Fibroblast of pulmonary artery (primary cell): ENCODE results near the gene VEPH1.
A peak's percentile ranks its signal among the peaks of the same experiment; 100 is the strongest.

Experiments used
- DNase-seq: peaks from one replicate; pipeline ENCODE4 v3.0.0-alpha.2; 2010; ENCODE audit warnings: low read depth
- H3K4me3 ChIP-seq: replicated peaks from 2 replicates; pipeline ENCODE4 v1.5.1; 2011; ENCODE audit warnings: low read depth, mild to moderate bottlenecking, control low read depth, low read length, moderate library complexity
- CTCF ChIP-seq: IDR thresholded peaks from 2 replicates; pipeline ENCODE4 v1.5.1; 2011; ENCODE audit warnings: mild to moderate bottlenecking, control low read depth, low read length, inconsistent platforms; ENCODE audit errors: missing control alignments

The VEPH1 gene

DNA sequence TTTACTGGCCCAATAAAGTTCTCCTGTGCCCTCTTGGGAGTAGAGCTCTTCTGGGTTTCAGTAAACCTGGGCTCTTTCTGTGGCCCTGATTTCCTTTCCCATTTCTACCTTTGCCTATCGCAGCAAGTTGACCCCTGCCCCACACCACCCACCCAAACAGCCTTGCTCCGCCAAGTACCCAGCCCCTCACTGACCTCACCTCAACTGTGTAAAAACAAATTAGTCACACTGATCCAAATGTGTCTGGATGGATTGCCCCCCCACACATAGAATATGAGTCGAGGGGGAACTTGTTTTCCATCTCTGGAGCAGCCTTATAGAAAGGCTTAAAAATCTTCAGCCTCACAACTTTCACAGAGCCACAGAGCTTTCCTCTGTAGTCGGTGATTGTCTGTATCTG is 28.6 kb upstream of the VEPH1 start:
- DNase-seq: no peak
- H3K4me3 ChIP-seq: peak overlapping the region; percentile 41
- TF ChIP-seq CTCF: no peak

GRCh38 chr3:157531301-157531660 is 28.1 kb upstream of the VEPH1 start:
- TF ChIP-seq CTCF: no peak
- peak; percentile 84 for DNase-seq
- H3K4me3 ChIP-seq: peak overlapping the region; percentile 41

DNA sequence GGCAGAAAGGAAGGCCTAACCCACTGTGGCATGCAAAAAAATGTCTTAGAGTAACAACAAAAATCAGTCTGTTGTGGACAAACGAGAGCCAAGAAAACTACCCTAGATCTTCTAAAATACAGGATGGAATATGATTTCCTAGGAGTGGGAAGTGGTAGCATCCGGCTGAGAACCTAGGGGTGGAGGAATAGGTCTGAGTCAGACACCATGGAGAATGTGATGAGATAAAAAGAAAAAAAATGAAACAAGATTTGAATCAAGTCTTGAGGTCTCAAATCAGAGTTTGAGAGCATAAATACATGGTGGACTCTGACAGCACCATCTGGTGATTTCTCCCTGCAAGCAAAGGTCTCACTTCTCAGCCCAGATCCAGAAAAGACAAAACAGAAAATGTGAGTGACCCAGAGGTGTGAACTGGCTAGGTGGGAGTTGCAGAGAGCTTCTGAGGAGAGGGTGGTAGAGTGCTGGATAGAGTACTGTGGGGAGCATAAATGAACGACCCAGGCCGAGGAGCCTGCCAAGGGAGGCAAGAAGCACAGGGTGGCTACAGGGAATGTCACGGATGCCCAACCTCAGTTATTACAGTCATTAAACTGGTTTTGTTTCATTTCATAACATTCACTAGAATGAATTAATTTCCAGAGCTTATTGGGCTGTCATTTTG is 27.6 kb upstream of the VEPH1 start:
- H3K4me3 ChIP-seq: peak overlapping the region; percentile 41
- DNase-seq: peak; percentile 65
- TF ChIP-seq CTCF: no peak

- TF ChIP-seq CTCF: no peak
- no peak for DNase-seq
- no peak overlapping the region for H3K4me3 ChIP-seq
Measured at GRCh38 chr3:157529751-157530150, 26.5 kb upstream of the VEPH1 start.

DNA sequence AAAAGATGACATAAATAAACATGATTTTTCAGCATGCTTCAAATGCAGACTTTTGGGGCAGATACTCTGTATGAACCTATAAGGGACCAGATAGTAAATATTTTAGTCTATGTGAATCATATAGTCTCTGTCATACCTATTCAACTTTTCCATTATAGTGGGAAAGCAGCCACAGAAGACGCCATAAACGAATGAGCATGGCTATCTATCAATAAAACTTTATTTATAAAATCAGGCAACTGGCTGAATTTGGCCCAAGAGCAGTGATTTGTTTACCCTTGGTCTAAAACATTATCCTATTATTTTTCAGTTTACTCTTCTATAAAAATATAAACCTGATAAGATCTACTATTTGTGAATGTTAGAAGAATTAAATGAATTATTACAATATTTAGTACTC is 25.9 kb upstream of the VEPH1 start:
- no peak for TF ChIP-seq CTCF
- H3K4me3 ChIP-seq: no peak overlapping the region
- DNase-seq: no peak

DNA sequence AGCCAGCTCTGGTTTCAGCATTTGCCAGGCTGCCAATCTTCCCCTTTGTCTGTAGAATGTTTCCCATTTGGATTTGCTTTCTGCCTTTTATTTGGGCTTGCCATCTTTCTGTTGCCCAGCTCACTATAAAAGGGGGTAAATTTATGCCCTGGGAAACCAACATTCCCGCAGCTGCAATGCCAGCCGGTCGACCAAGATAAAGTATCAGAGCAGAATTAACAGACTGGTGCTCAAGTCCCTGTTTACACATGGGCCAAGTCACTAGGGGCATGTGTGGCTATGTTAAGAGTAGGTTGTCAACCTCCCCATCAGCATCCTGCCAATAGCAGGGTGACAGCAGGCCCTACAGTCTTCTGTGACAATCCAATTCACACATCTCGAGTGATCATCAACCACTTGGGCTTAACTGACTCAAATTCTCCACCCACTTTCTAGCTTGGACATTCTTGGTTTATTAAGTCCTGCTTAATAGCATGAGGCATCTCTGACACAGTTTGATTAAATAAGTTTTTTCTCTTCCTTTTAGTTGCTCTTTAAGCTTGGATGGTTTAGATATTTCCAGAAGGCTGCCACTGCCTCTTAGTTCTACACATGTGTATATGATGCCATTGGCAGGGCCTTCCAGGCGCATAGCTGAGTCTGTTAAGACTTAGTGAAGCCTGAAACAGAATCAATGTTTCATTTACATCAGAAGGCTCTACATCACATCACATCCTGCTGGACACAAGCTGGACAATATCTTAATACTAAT is 24.1 kb upstream of the VEPH1 start:
- TF ChIP-seq CTCF: no peak
- H3K4me3 ChIP-seq: no peak overlapping the region
- DNase-seq: peak; percentile 41

DNA sequence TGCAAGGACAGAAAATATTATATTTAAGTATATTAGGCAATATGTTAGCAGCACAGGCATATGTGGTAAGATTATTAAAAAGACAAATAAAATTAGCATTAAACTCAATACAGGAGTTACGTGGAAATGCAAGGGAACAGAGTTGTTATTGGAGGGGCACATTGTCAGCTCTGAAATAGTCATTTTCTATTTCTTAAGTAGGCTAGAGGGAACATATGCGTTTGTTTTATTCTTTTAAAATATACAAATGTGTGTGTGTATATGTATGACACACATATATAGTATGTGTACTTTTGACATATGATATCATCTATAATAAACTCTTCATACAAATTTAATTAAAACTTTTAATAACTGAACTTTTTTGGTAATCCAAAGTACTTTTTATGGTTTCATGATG is 22.8 kb upstream of the VEPH1 start:
- no peak for DNase-seq
- H3K4me3 ChIP-seq: no peak overlapping the region
- no peak for TF ChIP-seq CTCF
